Heart left ventricle (tissue), 13 donors: Measurements from ENCODE around the gene TEX2.

Experiments
- CTCF ChIP-seq, 12 donors: fragments of 200-600 bp; sonication (generic) in 4 of 12; IDR thresholded peaks; one replicate each; pipeline versions ENCODE4 v1.5.0 to v1.8.0; 2018 to 2022; ENCODE audit warnings: antibody characterized with exemption in 12 of 12, mild to moderate bottlenecking in 5 of 12
- POLR2A ChIP-seq, 2 donors: fragments of 450-650 bp; IDR thresholded peaks; one replicate each; pipeline ENCODE4 v1.6.1; 2017; ENCODE audit warnings: antibody characterized with exemption in 2 of 2, mild to moderate bottlenecking in 2 of 2, moderate library complexity in 2 of 2
- donor health status: ischemic (EF 13 %, LVEDD 7.1; RV severe dilation, severe dysfunction).
- donor health status: DM: no; HTN: yes; CAD: no.
- donor health status: DM: no; HTN: no; CAD: no.
- donor health status: ischemic (EF 25% LVEDD 6.9; RV normal size, moderate dysfunction).
- donor health status: ischemic (EF 25% LVEDD 5.7; RV mildly dilated, moderate dysfunction).
- donor health status: ischemic (EF 35%, LVEDD 5.7; RV mildly dilated, moderate dysfunction).
- donor health status: nonischemic (EF 11% LVEDD 7.7; RV severe dilation, severe dysfunction).
- donor health status: DM: yes; HTN: yes; CAD: no.
- donor health status: PGD.
- donor health status: ischemic (EF 29% LVEDD 5.4; RV normal size, mild dysfunction).
- donor health status: nonischemic (EF 23%, LVEDD 6.1; RV moderate dilation, normal function).

DNA sequence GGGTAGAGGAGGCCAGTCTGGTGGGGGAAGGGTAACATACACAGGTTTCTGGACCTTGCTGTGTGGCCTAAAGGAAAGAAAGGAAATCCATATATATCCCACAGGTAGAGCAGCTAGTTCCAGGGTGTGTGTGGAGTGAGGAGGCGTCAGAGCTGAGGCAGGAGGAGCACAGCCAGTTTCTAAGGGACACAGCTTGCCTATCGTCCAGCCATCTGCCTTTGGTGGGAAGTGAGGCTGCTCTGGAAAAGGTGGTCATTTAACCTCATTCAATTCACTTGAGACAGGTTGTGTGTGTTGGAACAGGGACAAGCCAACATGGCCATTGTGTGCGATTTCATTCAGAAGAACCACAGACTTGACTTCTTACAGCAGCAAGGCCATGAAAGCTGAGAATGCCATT lies 96.2 kb downstream of the TEX2 start:
- no peak for TF ChIP-seq POLR2A (IDR thresholded peaks at IDR 0.05)
- no peak for TF ChIP-seq CTCF (IDR thresholded peaks at IDR 0.05)
